NCI-H1092 (cell line): ENCODE results near the gene NMU.
"Not testable (repeated sequence)": the region's sequence is repeated elsewhere in the genome, so short reads cannot be mapped to it uniquely, and the experiment has no call there.

Experiments
- DNase-seq: peaks from one replicate; lab custom pipeline; 2025; lab: John Stamatoyannopoulos, UW

NMU gene

GRCh38 chr4:55635741-55636655 is at the start of gene NMU:
Gene NMU, minus strand, starts transcription at chr4:55636298. Its CDS starts 106 bp downstream, at chr4:55636192.
- peak; percentile 72 for DNase-seq

- DNase-seq = no peak
Observed at GRCh38 chr4:55684276-55684675, 48.2 kb upstream of the NMU start.

GRCh38 chr4:55682797-55683196 is 46.7 kb upstream of the NMU start:
- DNase-seq = not testable (repeated sequence)

DNA sequence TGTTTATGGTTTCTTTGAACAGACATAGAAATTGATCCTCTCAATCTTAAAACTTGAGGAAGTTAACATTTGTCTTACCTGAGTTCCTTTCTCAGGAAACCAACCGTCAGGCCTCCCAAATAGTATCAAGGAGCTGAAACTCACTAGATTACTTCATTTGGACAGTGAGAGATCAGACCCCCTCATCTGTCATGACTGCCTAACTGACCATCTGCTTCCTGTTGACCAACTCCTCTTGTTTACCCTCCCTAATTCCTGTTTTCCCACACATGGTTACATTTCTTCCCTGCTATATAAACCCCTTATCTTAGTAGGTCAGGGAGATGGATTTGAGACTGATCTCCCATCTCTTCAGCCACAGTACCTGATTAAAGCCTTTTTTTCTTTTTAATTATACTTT is 46.2 kb upstream of the NMU start:
- no peak for DNase-seq

DNA sequence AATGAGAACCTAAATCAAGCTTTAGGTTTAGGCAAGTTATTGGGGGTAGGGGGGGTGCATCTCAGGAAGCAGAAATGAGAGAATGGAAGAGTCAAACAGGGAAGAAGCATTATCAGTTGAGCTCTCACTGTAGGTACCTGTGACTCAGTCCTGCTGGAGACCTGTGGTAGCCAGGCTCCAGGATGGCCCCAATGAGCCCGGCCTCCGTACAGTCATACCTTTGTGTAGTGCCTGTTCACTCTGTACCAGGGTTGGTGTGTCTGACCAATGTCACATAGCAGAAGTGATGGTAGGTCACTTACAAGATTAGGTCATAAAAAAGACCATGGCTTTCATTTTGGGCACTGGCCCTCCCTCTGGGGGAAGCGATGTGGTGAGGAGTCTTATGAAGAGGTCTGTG is 45.3 kb upstream of the NMU start:
- DNase-seq = no peak

- no peak for DNase-seq
Observed at GRCh38 chr4:55675196-55675793, 39.2 kb upstream of the NMU start.

GRCh38 chr4:55673424-55673823 is 37.3 kb upstream of the NMU start:
- no peak for DNase-seq

GRCh38 chr4:55671667-55672066 is 35.6 kb upstream of the NMU start:
- no peak for DNase-seq

DNA sequence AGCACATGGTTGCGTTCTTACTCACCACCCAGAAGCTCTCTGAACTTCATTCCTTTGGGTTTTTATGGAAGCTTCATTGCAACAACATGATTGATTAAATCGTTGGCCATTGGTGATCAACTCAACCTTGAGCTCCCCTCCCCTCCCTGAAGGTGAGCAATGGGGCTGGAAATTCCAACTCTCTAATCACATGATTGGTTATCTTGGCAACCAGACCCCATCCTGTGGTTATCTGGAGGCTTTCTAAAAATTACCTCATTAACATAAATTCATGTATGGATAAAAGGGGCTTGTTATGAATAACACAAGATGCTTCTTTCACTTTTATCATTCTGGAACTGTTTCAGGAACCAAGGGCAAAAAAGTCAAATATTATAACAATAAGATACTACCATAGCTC is 34.6 kb upstream of the NMU start:
- no peak for DNase-seq

GRCh38 chr4:55668449-55668848 is 32.4 kb upstream of the NMU start:
- no peak for DNase-seq

DNA sequence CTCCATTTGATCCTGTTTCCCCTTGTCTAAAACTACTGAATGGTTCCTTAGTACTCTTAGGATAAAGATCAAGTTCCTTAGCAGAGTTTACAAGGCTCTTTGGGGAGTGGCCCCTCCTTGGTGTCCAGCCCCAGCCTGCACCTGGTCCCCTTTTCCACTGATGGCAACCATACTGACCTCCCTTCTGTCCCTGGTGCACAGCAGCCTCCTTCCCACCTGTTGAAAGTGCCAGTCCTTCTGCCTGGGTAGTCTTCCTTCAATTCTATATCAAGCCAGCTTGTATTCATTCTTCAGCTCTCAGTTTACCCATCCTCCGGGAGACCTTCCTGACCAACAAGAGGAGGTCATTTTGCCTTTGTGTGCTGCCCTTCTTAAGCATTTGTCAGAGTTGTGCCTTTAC is 30.4 kb upstream of the NMU start:
- no peak for DNase-seq

DNA sequence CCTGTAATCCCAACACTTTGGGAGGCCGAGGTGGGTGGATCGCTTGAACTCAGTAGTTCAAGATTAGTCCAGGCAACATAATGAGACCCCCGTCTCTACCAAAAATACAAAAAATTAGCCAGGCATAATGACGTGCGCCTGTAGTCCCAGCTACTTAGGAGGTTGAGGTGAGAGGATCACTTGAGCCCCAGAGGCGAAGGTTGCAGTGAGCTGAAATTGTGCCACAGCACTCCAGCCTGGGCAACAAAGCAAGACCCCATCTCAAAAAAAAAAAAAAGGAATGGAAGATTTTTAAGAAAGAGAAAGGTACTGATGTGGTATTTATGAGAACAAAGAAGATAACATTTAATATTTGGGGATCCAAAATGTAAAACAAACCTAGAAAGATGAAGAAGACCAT is 27.0 kb upstream of the NMU start:
- no peak for DNase-seq

DNA sequence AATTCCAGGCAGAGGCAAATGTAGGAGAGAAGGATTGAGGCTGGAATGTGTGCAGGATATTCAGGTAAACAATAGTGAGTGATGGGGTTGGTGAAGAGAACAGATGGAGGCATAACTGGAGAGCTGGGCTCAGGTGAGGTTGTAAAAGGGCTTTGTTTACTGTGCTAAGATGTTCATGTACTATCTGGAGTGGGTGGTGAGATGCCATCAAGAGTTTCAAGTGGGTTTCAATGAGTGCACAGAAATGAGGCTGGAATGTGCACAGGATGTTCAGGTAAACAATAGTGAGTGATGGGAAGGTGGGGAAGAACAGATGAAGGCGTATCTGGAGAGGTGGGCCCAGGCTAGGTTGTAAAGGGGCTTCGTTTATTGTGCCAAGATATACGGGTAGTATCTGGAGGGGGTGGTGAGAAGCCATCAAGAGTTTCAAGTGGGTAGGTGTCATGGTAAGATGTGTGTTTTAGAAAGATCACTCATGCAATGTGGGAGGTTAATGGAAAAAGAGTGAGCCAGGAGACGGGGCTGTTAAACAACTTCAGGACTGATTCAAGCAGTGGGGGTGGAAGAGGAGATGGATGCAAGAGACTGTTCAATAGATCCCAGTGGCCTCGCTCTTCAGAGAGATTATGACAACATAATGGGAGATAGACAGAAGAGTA is 25.4 kb upstream of the NMU start:
- DNase-seq = no peak

DNA sequence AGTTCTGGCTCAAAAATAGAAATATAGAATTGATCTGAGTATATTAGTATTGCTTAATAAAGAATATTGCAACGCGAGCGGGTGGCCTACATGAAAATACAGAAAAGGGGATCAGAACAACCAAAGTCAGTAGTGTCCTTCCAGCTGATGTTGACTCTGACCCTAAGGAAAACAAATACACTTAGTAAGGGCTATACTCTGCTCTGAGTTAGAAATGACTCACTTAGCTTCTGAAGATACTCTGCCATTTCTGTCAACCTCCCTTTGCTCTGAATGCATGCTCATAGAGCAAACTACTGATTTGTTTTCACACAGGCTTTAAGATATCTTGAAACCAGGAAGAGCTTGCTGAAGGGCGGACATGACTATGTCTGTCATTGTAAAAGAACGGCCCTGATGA is 22.6 kb upstream of the NMU start:
- no peak for DNase-seq

- DNase-seq = no peak
Observed at GRCh38 chr4:55654131-55654530, 18.0 kb upstream of the NMU start.

- DNase-seq = no peak
Observed at GRCh38 chr4:55650483-55650882, 14.4 kb upstream of the NMU start.

GRCh38 chr4:55637272-55637820 is 1.2 kb upstream of the NMU start:
- DNase-seq = no peak

- no peak for DNase-seq
Observed at GRCh38 chr4:55636656-55636999, 530 bp upstream of the NMU start.

GRCh38 chr4:55635282-55635681 is 816 bp downstream of the NMU start:
- no peak for DNase-seq

- DNase-seq = no peak
Observed at GRCh38 chr4:55634417-55635128, 1.5 kb downstream of the NMU start.

DNA sequence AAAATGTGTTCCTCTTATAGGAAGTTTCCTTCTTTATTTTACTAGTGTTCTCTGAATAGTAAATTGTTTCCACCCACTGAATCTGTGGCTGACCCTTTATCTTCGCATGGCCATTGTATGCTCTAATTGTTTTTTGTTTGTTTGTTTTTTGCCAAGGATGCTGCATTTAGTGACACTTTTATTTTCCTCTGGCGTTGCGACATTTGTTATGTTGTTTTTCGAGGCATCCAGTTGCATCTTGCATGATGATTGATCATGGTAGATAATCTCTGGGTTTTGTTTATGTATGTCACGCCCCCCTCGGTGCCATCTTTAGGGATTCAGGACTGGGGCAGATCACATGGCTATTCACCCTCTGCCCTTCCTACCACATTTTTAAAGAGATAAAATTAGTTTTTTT is 2.2 kb downstream of the NMU start:
- DNase-seq = no peak

DNA sequence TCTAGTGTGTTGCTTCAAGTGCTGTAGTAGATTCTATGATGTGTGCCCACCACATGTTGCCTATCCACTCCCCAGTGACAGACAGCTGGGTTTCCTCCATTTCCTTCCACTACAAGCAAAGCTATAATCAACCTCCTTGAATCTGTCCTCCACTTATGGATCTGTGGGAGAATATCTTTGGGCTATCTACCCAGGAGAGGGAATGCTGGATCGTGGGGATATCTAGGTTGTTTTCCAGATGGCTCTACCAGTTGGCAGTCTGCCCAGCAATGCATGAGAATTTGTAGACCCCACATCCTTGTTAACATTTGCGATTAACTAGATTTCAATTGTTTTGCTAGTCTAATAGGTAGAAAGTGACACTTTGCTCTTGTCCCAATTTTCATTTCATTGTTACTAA is 10.3 kb downstream of the NMU start:
- no peak for DNase-seq
